Transverse colon (tissue), 4 donors: ENCODE measurements around the gene ARHGAP23. TPM values are rescaled to one million over a fixed set of nuclear protein-coding genes. Genes with fewer than 3 reads are reported as not detected.

Experiments
- DNase-seq: peaks from one replicate; pipeline ENCODE4 v3.0.0-alpha.2; 2019
- H3K27ac ChIP-seq, 4 donors: fragments of 200-600 bp; sonication (generic); 2 replicates each; pipeline ENCODE4 v1.5.1; 2016 to 2018; ENCODE audit warnings: inconsistent platforms in 4 of 4
- H3K27me3 ChIP-seq: fragments of 200-600 bp; sonication (generic); 2 replicates; pipeline ENCODE4 v1.5.1; 2017; ENCODE audit warnings: inconsistent platforms
- H3K36me3 ChIP-seq, 4 donors: fragments of 200-600 bp; sonication (generic); 2 replicates each; pipeline ENCODE4 v1.5.1; 2017 to 2019; ENCODE audit warnings: inconsistent platforms in 4 of 4
- H3K4me1 ChIP-seq, 4 donors: fragments of 200-600 bp; sonication (generic); 2 replicates each; pipeline ENCODE4 v1.5.1; 2017 to 2020; ENCODE audit warnings: inconsistent platforms in 4 of 4
- H3K4me3 ChIP-seq, 4 donors: fragments of 200-600 bp; sonication (generic); 1 replicate in 1 of 4; 2 replicates in 3 of 4; pipeline versions ENCODE4 v1.5.1 to v1.6.1; 2017 to 2019; ENCODE audit warnings: inconsistent platforms in 4 of 4
- H3K9me3 ChIP-seq, 2 donors: fragments of 200-600 bp; sonication (generic); 2 replicates each; pipeline ENCODE4 v1.5.1; 2017 to 2019; ENCODE audit warnings: inconsistent platforms in 2 of 2
- EP300 ChIP-seq: sonication (generic); formaldehyde crosslinking; IDR thresholded peaks from one replicate; pipeline ENCODE4 v1.6.1; 2017; ENCODE audit warnings: antibody characterized with exemption, low read depth
- POLR2A ChIP-seq: fragments of 450-650 bp; IDR thresholded peaks from one replicate; pipeline ENCODE4 v1.6.1; 2016; ENCODE audit warnings: antibody characterized with exemption, mild to moderate bottlenecking, moderate library complexity
- POLR2AphosphoS5 ChIP-seq, 3 donors: sonication (generic); formaldehyde crosslinking; IDR thresholded peaks; one replicate each; pipeline ENCODE4 v1.6.1; 2016; ENCODE audit warnings: antibody characterized with exemption in 3 of 3
- WGBS, 2 donors: methylation state at CpG; one replicate each; pipeline ENCODE4 v1.1.5; 2018; ENCODE audit warnings: low coverage in 1 of 2; 5-methylcytosine and 5-hydroxymethylcytosine counted together
- in situ Hi-C, 4 donors: fragments of 200-750 bp; cut with MboI; loops; one replicate each; pipeline versions ENCODE4 v1.15.0 to v1.15.1; 2017; ENCODE audit warnings: low sequenced_read_pairs in 3 of 4, low pct_ligation_motif_present in 1 of 4, low pct_unique_long_range_greater_than_20kb in 1 of 4
- intact Hi-C: fragments of 100-400 bp; cut with DNase I; formaldehyde crosslinking; loops from one replicate; pipeline ENCODE4 v1.15.1; 2023; ENCODE audit warnings: low total_unique reads
- total RNA-seq, 4 donors: library from RNA; depleted of rRNA; stranded (reverse); fragments of >200 nt; gene quantifications; one replicate each; pipeline ENCODE4 v1.1.0, GENCODE V29; 2016
- TF ChIP-seq, protein P1 (sequence below), 5 experiments: fragments of 200-600 bp in 3 of 5; fragments of 450-650 bp in 2 of 5; sonication (generic) in 3 of 5; IDR thresholded peaks; 1 replicate in 2 of 5; 2 replicates in 3 of 5; pipeline ENCODE4 v1.5.1; 2016 to 2017; ENCODE audit warnings: antibody characterized with exemption in 5 of 5, inconsistent platforms in 3 of 5, mild to moderate bottlenecking in 2 of 5, moderate library complexity in 1 of 5

ARHGAP23 gene
- total RNA-seq, 4 donors from 2014 or later: 4.5 to 21.7 (median 17.0) TPM

DNA sequence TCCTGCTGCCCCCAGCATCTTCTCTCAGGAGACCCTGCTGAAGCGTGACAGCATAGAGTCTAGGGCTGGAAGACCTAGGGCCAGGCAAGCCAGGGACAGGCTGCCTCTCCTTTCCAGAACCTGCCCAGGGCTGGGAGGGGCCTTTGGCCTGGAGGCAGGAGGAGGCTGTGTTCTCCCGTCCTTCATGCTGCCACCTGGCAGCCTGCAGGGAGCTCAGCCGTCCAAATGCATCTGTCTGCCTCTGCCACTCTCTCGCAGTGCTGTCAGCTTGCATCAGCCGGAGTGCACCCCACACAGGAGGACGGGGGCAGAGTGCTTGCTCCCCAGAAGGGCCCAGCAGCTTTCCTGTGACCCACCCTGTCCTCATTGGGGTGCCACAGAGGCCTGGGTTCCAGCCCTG is 31.3 kb downstream of the ARHGAP23 start:
- no peak for DNase-seq
- Histone ChIP-seq H3K36me3 (no peaks in the 10 kb centered on the region), H3K4me3 (no peak overlapping the region), H3K9me3 (no peaks in the 10 kb centered on the region), H3K27me3 (peaks cover 4% of the 10 kb centered on the region), H3K27ac (no peak overlapping the region), H3K4me1 (peaks cover 6 to 28% (median 13%) of the 10 kb centered on the region in 4 donors)
- TF ChIP-seq, protein P1, sequence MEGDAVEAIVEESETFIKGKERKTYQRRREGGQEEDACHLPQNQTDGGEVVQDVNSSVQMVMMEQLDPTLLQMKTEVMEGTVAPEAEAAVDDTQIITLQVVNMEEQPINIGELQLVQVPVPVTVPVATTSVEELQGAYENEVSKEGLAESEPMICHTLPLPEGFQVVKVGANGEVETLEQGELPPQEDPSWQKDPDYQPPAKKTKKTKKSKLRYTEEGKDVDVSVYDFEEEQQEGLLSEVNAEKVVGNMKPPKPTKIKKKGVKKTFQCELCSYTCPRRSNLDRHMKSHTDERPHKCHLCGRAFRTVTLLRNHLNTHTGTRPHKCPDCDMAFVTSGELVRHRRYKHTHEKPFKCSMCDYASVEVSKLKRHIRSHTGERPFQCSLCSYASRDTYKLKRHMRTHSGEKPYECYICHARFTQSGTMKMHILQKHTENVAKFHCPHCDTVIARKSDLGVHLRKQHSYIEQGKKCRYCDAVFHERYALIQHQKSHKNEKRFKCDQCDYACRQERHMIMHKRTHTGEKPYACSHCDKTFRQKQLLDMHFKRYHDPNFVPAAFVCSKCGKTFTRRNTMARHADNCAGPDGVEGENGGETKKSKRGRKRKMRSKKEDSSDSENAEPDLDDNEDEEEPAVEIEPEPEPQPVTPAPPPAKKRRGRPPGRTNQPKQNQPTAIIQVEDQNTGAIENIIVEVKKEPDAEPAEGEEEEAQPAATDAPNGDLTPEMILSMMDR (IDR thresholded peaks at IDR 0.05): no peak
- TF ChIP-seq POLR2A (no peak), EP300 (no peak), POLR2AphosphoS5 (IDR thresholded peaks at IDR 0.05) (no peak)
- in situ Hi-C loops: no loop called here
- 52% methylated on average over 6 of the region's 6 CpGs; no CpG with 5 or more reads in 1 of the 2 donors for WGBS, 2 donors
- intact Hi-C loops: no loop called here

DNA sequence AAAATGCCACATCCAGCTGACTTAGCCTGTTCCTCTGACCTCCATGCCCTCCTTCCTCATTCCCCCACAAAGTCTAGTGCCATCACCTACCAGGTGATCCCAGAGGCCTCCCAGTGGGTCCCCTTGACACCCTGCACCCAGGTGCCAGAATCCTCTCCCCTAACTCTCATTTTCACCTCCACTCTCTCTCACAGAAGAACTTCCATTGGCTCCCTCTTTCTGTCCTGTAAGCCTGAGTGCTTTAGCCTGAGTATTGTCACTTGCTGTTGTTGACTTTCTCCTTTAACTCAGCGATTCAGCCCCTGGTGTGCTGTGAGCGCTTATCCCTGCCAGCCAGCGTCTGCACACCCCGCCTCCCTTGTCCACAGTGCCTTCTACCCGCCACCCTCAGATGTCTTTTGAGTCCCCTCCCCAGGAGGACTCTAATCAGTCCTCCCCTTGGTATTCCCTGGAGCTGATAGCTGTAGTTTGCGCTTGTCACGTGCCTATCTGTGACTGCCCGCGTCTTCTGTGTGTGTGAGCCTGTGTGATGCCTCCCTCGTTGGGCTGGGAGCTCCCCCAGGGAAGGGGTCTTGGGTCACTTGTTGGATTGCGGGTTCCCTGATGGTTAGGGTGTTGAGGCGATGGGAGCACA is 31.9 kb downstream of the ARHGAP23 start:
- Histone ChIP-seq H3K27ac (no peak overlapping the region), H3K4me3 (no peak overlapping the region), H3K27me3 (peaks cover 2% of the 10 kb centered on the region), H3K9me3 (no peaks in the 10 kb centered on the region), H3K4me1 (peaks cover 6 to 25% (median 8%) of the 10 kb centered on the region in 4 donors), H3K36me3 (no peaks in the 10 kb centered on the region)
- DNase-seq: no peak
- in situ Hi-C loops (no loop called here), intact Hi-C loops (no loop called here)
- TF ChIP-seq EP300 (no peak), POLR2A (no peak), POLR2AphosphoS5 (IDR thresholded peaks at IDR 0.05) (no peak)
- TF ChIP-seq, protein P1 (IDR thresholded peaks at IDR 0.05): no peak
- WGBS, 2 donors: 79 to 100% methylated on average over 3 to 12 of the region's 12 CpGs

DNA sequence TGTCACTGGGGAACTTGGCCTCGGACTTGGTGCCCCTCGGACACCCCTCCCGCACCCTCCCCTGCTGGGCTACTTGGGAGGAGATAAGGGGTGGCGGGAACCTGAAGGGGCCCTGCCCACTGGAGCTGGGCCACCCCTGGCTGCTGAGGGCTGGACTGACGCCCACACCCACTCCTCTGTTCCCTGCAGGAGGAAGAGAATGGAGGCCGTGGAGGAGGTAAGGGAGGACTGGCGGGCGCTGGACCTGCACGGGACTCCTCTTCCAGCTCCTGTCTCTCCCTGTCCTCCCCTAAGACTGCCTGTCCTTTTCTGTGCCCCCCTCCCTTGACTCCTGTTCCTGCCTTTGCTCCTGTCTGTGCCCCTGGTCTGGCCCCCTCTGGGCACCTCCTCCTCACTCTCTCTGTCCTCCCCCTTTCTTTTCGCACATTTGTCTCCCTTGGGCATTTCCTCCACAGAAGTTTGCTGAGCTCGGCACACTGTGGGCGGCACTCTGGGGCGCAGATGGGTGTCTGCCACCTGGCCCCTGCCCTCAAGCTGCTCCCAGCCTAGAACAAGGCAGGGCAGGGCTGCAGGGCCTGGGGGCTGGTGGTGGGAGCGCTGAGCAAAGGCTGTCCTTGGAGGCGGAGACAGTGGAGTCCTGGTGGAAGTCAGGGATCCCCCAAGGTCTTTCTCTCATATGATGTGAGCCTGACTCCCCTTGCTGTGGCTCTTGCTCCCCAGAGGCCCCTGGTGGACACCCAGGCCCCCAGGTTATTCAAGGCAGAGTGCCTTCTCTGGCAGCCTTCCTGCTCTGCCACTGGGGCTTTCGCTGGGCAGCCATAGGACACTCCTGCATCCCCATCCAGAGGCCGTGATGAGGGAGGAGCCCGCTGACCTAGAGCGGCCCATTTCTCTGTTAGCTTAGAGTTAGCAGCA is 32.7 kb downstream of the ARHGAP23 start:
- H3K27ac ChIP-seq: no peak overlapping the region
- intact Hi-C loops (no loop called here), in situ Hi-C loops (no loop called here)
- peaks cover 5 to 25% (median 12%) of the 10 kb centered on the region in 4 donors for H3K4me1 ChIP-seq
- H3K4me3 ChIP-seq: no peak overlapping the region
- H3K9me3 ChIP-seq: no peaks in the 10 kb centered on the region
- no peaks in the 10 kb centered on the region for H3K27me3 ChIP-seq
- WGBS, 2 donors: 55 to 87% methylated on average over 4 to 19 of the region's 19 CpGs
- no peak for DNase-seq
- TF ChIP-seq POLR2AphosphoS5 (IDR thresholded peaks at IDR 0.05): no peak
- TF ChIP-seq POLR2A: no peak
- TF ChIP-seq, protein P1 (IDR thresholded peaks at IDR 0.05): no peak
- no peak for TF ChIP-seq EP300
- H3K36me3 ChIP-seq: no peaks in the 10 kb centered on the region

DNA sequence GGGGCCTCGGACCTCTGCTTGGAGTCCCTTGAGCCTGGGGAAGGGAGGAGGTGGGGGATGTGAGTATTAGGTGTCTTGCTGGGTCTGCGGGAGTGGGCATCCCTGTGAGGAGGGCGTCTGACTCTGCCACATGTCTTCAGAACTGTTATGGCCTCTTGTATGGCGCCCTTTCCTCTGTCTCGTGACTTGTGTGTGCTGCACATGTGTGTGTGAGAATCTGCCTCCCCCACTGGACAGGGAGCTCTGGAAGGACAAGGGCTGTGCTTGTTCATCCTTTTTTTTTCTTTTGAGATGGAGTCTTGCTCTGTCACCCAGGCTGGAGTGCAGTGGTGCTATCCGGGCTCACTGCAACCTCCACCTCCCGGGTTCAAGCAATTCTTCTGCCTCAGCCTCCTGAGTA is 33.4 kb downstream of the ARHGAP23 start:
- no peak overlapping the region for H3K4me3 ChIP-seq
- in situ Hi-C loops (no loop called here), intact Hi-C loops (no loop called here)
- no peaks in the 10 kb centered on the region for H3K27me3 ChIP-seq
- WGBS, 2 donors: 70 to 80% methylated on average over 1 to 7 of the region's 7 CpGs
- no peaks in the 10 kb centered on the region for H3K9me3 ChIP-seq
- no peak overlapping the region for H3K27ac ChIP-seq
- TF ChIP-seq, protein P1 (IDR thresholded peaks at IDR 0.05): no peak
- TF ChIP-seq POLR2AphosphoS5 (IDR thresholded peaks at IDR 0.05): no peak
- TF ChIP-seq EP300: no peak
- no peak for TF ChIP-seq POLR2A
- H3K36me3 ChIP-seq: no peaks in the 10 kb centered on the region
- H3K4me1 ChIP-seq: peaks cover 5 to 31% (median 17%) of the 10 kb centered on the region in 4 donors
- no peak for DNase-seq
